Ishikawa (cell line): ENCODE data around the gene SLC9A7.

ENCODE experiments used
- CREB1 ChIP-seq: IDR thresholded peaks from 2 replicates; pipeline ENCODE4 v1.6.1; 2012; ENCODE audit warnings: low read depth
- EP300 ChIP-seq: IDR thresholded peaks from 2 replicates; pipeline ENCODE4 v1.6.1; 2012; ENCODE audit warnings: borderline replicate concordance
- FOXM1 ChIP-seq: IDR thresholded peaks from 2 replicates; pipeline ENCODE4 v1.6.1; 2012; ENCODE audit warnings: low read depth, borderline replicate concordance
- MAX ChIP-seq: IDR thresholded peaks from 2 replicates; pipeline ENCODE4 v1.6.1; 2012
- RAD21 ChIP-seq: IDR thresholded peaks from 2 replicates; pipeline ENCODE4 v1.6.1; 2012; ENCODE audit warnings: low read depth
- TAF1 ChIP-seq: IDR thresholded peaks from 2 replicates; pipeline ENCODE4 v1.6.1; 2012; ENCODE audit warnings: low read depth, mild to moderate bottlenecking
- TCF12 ChIP-seq: IDR thresholded peaks from 2 replicates; pipeline ENCODE4 v1.6.1; 2012; ENCODE audit warnings: low read depth
- TEAD4 ChIP-seq: IDR thresholded peaks from 2 replicates; pipeline ENCODE4 v1.6.1; 2012
- YY1 ChIP-seq: IDR thresholded peaks from 2 replicates; pipeline ENCODE4 v1.6.1; 2012; ENCODE audit warnings: low read depth
- ZBTB7A ChIP-seq: IDR thresholded peaks from 2 replicates; pipeline ENCODE4 v1.6.1; 2012; ENCODE audit warnings: low read depth
- TF ChIP-seq, protein P1 (sequence below): IDR thresholded peaks from 2 replicates; pipeline ENCODE4 v1.6.1; 2012; ENCODE audit warnings: low read depth, mild to moderate bottlenecking

DNA sequence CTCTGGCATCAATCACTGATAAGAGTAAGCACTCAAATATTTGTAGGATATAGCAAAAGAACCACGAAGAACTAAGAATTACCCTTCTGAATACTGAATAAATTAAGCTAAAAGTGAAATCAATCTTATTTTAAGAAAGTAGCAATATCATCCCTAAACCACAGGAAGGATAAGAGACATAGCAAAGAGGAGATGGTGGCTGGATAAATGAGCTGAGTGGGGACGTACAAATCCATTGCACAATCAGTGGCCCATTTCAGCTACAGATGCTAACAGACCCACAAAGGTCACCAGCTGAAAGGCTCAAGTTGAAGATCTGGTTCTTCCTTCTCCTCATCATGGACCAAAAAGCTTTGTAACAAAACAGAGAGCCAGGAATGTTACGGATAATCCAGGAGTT lies 77.1 kb downstream of the SLC9A7 start:
- TF ChIP-seq, protein P1, sequence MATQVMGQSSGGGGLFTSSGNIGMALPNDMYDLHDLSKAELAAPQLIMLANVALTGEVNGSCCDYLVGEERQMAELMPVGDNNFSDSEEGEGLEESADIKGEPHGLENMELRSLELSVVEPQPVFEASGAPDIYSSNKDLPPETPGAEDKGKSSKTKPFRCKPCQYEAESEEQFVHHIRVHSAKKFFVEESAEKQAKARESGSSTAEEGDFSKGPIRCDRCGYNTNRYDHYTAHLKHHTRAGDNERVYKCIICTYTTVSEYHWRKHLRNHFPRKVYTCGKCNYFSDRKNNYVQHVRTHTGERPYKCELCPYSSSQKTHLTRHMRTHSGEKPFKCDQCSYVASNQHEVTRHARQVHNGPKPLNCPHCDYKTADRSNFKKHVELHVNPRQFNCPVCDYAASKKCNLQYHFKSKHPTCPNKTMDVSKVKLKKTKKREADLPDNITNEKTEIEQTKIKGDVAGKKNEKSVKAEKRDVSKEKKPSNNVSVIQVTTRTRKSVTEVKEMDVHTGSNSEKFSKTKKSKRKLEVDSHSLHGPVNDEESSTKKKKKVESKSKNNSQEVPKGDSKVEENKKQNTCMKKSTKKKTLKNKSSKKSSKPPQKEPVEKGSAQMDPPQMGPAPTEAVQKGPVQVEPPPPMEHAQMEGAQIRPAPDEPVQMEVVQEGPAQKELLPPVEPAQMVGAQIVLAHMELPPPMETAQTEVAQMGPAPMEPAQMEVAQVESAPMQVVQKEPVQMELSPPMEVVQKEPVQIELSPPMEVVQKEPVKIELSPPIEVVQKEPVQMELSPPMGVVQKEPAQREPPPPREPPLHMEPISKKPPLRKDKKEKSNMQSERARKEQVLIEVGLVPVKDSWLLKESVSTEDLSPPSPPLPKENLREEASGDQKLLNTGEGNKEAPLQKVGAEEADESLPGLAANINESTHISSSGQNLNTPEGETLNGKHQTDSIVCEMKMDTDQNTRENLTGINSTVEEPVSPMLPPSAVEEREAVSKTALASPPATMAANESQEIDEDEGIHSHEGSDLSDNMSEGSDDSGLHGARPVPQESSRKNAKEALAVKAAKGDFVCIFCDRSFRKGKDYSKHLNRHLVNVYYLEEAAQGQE: no peak
- TF ChIP-seq TAF1: no peak
- TF ChIP-seq ZBTB7A: no peak
- no peak for TF ChIP-seq EP300
- TF ChIP-seq YY1: no peak
- TF ChIP-seq TCF12: no peak
- TF ChIP-seq RAD21: no peak
- no peak for TF ChIP-seq MAX
- no peak for TF ChIP-seq CREB1
- no peak for TF ChIP-seq FOXM1
- TF ChIP-seq TEAD4: no peak
